ENCODE measurements around the gene STX1A. TPM values are rescaled to one million over a fixed set of nuclear protein-coding genes. Genes with fewer than 3 reads are reported as not detected.

Gene STX1A
- total RNA-seq, 3 donors from 2014 or later: 5.9 to 9.5 (median 8.5) TPM

DNA sequence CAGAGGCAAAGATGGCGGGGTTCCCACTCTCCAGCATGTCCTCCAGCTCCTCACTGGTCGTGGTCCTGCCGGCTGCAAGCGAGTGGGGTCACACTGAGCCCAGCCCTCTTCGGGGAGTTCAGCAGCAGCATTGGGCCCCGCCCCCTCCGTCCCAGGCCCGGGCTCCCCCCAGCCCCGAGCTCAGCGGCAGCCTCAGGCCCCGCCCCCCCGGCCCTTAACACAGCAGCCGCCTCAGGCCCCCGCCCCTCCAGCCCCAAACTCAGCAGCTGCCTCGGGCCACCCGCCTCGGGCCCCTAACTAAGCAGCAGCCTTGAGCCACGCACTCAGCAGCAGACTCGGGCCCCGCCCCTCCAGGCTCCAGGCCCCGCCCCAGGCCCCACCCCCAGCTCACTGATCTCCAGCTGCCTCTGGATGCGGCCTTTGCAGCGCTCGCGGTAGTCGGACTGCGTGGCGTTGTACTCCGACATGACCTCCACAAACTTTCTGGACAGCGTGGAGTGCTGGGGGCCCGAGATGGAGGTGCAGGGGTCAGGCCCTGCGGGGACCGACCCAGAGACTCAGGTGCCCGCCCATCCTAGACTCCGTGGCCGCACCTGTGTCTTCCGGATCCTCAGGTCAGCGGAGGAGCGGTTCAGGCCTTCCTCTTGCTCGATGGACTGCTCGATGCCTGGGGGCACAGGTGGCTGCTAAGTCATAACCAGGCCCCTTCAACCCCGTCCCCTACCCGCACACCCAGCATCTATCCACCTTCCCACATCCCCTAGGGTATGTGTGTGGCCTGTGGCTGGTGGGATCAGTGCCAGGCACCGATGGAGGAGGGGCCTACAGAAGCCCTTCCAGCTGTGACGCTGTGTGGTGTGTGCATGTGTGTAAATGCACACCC lies 15.5 kb downstream of the STX1A start:
- intact Hi-C loops (cut with DNase I; ENCODE audit: low total_unique reads): no loop called here
- no peak for TF ChIP-seq POLR2A (IDR thresholded peaks at IDR 0.05)
- TF ChIP-seq, protein P1, sequence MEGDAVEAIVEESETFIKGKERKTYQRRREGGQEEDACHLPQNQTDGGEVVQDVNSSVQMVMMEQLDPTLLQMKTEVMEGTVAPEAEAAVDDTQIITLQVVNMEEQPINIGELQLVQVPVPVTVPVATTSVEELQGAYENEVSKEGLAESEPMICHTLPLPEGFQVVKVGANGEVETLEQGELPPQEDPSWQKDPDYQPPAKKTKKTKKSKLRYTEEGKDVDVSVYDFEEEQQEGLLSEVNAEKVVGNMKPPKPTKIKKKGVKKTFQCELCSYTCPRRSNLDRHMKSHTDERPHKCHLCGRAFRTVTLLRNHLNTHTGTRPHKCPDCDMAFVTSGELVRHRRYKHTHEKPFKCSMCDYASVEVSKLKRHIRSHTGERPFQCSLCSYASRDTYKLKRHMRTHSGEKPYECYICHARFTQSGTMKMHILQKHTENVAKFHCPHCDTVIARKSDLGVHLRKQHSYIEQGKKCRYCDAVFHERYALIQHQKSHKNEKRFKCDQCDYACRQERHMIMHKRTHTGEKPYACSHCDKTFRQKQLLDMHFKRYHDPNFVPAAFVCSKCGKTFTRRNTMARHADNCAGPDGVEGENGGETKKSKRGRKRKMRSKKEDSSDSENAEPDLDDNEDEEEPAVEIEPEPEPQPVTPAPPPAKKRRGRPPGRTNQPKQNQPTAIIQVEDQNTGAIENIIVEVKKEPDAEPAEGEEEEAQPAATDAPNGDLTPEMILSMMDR (IDR thresholded peaks at IDR 0.05): no peak
- no peak for TF ChIP-seq POLR2AphosphoS5 (IDR thresholded peaks at IDR 0.05)
- DNase-seq (ENCODE audit: low spot score in 2 of 2): no peak
- no peak overlapping the region for H3K27ac ChIP-seq
- H3K9me3 ChIP-seq: no peaks in the 10 kb centered on the region
- H3K36me3 ChIP-seq: no peaks in the 10 kb centered on the region
- no peaks in the 10 kb centered on the region for H3K4me1 ChIP-seq
- no peaks in the 10 kb centered on the region for H3K27me3 ChIP-seq
- no peak overlapping the region for H3K4me3 ChIP-seq

DNA sequence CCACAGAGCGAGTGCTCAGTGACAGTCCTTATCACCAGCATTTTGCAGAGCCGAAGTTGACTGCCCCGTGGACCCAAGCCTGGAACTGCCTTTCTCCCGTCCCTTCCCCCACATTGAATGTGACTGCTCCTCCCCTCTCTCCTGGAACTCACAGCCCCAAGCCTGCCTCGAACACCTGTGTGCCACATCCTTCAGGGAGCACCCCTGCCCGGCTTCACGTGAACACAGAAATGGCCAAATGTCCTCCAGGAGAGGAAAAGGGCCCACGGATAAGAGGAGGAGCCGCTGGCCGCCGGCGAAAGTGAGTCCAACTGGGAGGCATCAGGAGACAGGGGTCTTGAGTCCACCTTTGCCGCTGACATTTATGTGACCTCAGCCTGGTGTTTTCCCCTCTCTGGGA lies 16.2 kb downstream of the STX1A start:
- no peak for DNase-seq (ENCODE audit: low spot score in 2 of 2)
- Histone ChIP-seq H3K27me3 (no peaks in the 10 kb centered on the region), H3K9me3 (no peaks in the 10 kb centered on the region), H3K4me1 (no peaks in the 10 kb centered on the region), H3K27ac (no peak overlapping the region), H3K36me3 (no peaks in the 10 kb centered on the region), H3K4me3 (no peak overlapping the region)
- intact Hi-C loops (cut with DNase I; ENCODE audit: low total_unique reads): no loop called here
- no peak for TF ChIP-seq POLR2A (IDR thresholded peaks at IDR 0.05)
- TF ChIP-seq, protein P1 (IDR thresholded peaks at IDR 0.05): no peak
- no peak for TF ChIP-seq POLR2AphosphoS5 (IDR thresholded peaks at IDR 0.05)

DNA sequence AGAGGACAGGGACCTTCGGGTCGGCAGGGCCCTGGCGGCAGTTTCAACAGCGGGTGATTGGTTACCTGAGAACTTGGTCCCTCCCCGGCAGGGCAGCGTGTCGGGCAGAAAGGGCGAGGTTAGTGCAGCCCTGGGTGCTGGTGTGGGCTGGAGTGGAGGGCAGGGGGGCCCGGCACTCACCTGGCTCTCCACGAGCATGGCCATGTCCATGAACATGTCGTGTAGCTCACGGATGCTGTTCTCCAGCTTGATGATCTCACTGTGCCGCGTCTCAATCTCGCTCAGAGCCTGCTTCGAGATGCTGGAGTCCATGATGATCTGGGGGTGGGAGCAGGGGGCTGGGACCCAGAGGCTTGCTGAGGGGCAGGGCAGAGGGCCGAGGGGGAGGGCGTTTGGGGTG lies 16.8 kb downstream of the STX1A start:
- DNase-seq (ENCODE audit: low spot score in 2 of 2): no peak
- H3K27ac ChIP-seq: no peak overlapping the region
- intact Hi-C loops (cut with DNase I; ENCODE audit: low total_unique reads): no loop called here
- H3K27me3 ChIP-seq: no peaks in the 10 kb centered on the region
- H3K9me3 ChIP-seq: no peaks in the 10 kb centered on the region
- no peaks in the 10 kb centered on the region for H3K36me3 ChIP-seq
- no peak overlapping the region for H3K4me3 ChIP-seq
- TF ChIP-seq POLR2A (IDR thresholded peaks at IDR 0.05) (no peak), POLR2AphosphoS5 (IDR thresholded peaks at IDR 0.05) (no peak)
- TF ChIP-seq, protein P1 (IDR thresholded peaks at IDR 0.05): no peak
- no peaks in the 10 kb centered on the region for H3K4me1 ChIP-seq

DNA sequence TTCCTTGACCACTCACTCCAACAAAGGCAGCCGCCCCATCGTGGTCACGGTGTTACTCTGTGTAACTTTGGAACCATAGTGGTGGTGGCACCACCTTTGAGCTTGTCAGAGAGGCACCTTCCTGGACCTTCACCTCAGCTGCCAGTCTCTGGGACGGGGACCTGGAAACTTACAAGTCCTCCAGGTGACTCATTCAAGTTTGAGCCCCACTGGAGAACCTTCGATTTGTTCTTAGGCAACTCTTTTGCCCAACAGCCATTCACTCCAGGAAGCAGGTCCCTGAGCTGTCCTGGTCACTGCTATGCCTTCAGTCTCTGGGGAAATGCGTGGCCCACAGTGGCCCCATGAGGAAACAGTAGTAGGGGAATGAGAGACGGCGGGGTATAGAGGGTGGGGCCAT lies 17.2 kb downstream of the STX1A start:
- no peak for DNase-seq (ENCODE audit: low spot score in 2 of 2)
- Histone ChIP-seq H3K27me3 (no peaks in the 10 kb centered on the region), H3K36me3 (no peaks in the 10 kb centered on the region), H3K4me1 (no peaks in the 10 kb centered on the region), H3K4me3 (no peak overlapping the region), H3K9me3 (no peaks in the 10 kb centered on the region), H3K27ac (no peak overlapping the region)
- TF ChIP-seq POLR2A (IDR thresholded peaks at IDR 0.05) (no peak), POLR2AphosphoS5 (IDR thresholded peaks at IDR 0.05) (no peak)
- TF ChIP-seq, protein P1 (IDR thresholded peaks at IDR 0.05): no peak
- intact Hi-C loops (cut with DNase I; ENCODE audit: low total_unique reads): no loop called here

DNA sequence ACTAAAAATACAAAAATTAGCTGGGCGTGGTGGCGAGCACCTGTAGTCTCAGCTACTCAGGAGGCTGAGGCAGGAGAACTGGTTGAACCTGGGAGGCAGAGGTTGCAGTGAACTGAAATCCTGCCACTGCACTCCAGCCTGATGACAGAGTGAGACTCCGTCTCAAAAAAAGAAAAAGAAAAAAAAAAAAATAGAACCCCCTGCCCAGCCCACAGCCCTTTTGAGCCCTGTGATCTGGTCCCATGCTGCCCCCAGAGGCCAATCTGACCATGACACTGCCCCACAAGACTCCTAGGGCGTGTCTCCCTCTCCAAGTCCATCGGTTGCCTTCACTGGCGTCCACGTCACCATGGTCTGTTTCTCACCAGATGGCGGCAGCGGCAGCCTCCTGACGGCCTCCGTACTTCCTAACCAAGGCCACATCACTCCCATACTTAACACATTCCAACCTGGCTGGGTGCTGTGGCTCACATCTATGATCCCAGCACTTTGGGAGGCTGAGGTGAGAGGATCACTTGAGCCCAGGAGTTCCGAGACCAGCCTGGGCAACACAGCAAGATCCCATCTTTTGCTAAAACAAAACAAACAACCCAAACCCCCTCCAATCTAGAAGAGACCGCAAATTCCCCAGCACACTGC lies 18.0 kb downstream of the STX1A start:
- no peak overlapping the region for H3K27ac ChIP-seq
- intact Hi-C loops (cut with DNase I; ENCODE audit: low total_unique reads): no loop called here
- H3K9me3 ChIP-seq: no peaks in the 10 kb centered on the region
- DNase-seq (ENCODE audit: low spot score in 2 of 2): no peak
- TF ChIP-seq POLR2A (IDR thresholded peaks at IDR 0.05) (no peak), POLR2AphosphoS5 (IDR thresholded peaks at IDR 0.05) (no peak)
- TF ChIP-seq, protein P1 (IDR thresholded peaks at IDR 0.05): peak in 1 of 3 donors; percentile 29
- peaks cover under 1% of the 10 kb centered on the region for H3K36me3 ChIP-seq
- H3K4me1 ChIP-seq: no peaks in the 10 kb centered on the region
- no peak overlapping the region for H3K4me3 ChIP-seq
- H3K27me3 ChIP-seq: no peaks in the 10 kb centered on the region
